GM19455 (cell line): ENCODE measurements around the gene VNN1.
"Not testable (repeated sequence)": the region's sequence is repeated elsewhere in the genome, so short reads cannot be mapped to it uniquely, and the experiment has no call there.

Source experiments
- ATAC-seq: cut with Tn5 transposase; IDR thresholded peaks from one replicate; pipeline ENCODE4 v1.9.1; 2021; ENCODE audit not compliant: unreplicated experiment

Gene VNN1

GRCh38 chr6:132675002-132675401 lies 38.9 kb downstream of the VNN1 start:
- no peak for ATAC-seq

GRCh38 chr6:132673376-132674094 lies 40.3 kb downstream of the VNN1 start:
- ATAC-seq: no peak

GRCh38 chr6:132671295-132671694 lies 42.6 kb downstream of the VNN1 start:
- ATAC-seq: no peak

- ATAC-seq: peak; percentile 74
These were observed 44.1 kb downstream of the VNN1 start for GRCh38 chr6:132669690-132670291.

GRCh38 chr6:132666118-132666517 lies 47.7 kb downstream of the VNN1 start:
- ATAC-seq: no peak

- ATAC-seq: no peak
These were observed 49.4 kb downstream of the VNN1 start for GRCh38 chr6:132664309-132665034.

- no peak for ATAC-seq
These were observed 50.2 kb downstream of the VNN1 start for GRCh38 chr6:132663661-132664060.

- ATAC-seq: no peak
These were observed 51.9 kb downstream of the VNN1 start for GRCh38 chr6:132661906-132662305.

GRCh38 chr6:132659082-132659481 lies 54.8 kb downstream of the VNN1 start, which contains the start of gene TAAR1:
Gene TAAR1 (minus strand): TSS chr6:132659182. CDS start chr6:132646003, 13,179 bp downstream.
- ATAC-seq: no peak

GRCh38 chr6:132651062-132651461 lies 62.8 kb downstream of the VNN1 start:
- peak; percentile 44 for ATAC-seq

- ATAC-seq: no peak
These were observed 63.4 kb downstream of the VNN1 start for GRCh38 chr6:132650429-132650828.

- no peak for ATAC-seq
These were observed 65.0 kb downstream of the VNN1 start for GRCh38 chr6:132648828-132649227.

GRCh38 chr6:132648356-132648755 lies 65.5 kb downstream of the VNN1 start:
- peak; percentile 89 for ATAC-seq

- no peak for ATAC-seq
These were observed 70.3 kb downstream of the VNN1 start for GRCh38 chr6:132643547-132643946.

GRCh38 chr6:132637135-132637534 lies 76.7 kb downstream of the VNN1 start:
- not testable (repeated sequence) for ATAC-seq

GRCh38 chr6:132635906-132636305 lies 77.9 kb downstream of the VNN1 start:
- not testable (repeated sequence) for ATAC-seq

GRCh38 chr6:132635288-132635687 lies 78.6 kb downstream of the VNN1 start:
- not testable (repeated sequence) for ATAC-seq

- no peak for ATAC-seq
These were observed 79.1 kb downstream of the VNN1 start for GRCh38 chr6:132634796-132635195.

GRCh38 chr6:132633362-132633761 lies 80.5 kb downstream of the VNN1 start:
- ATAC-seq: no peak
